ENCODE measurements around the gene WDR75. TPM values are rescaled to one million over a fixed set of nuclear protein-coding genes. Genes with fewer than 3 reads are reported as not detected.
A peak's percentile ranks its signal among the peaks of the same experiment; 100 is the strongest.

WDR75 gene
- total and polyA plus RNA-seq, 9 of the 15 experiments (the other 6 are each of a cell fraction or from before 2014, with no cell fraction given), result 50.9 to 111 (median 76.4) TPM

- ChIA-PET POLR2A (interaction anchor here (0.6 kb wide), 2 partner anchors 88 to 158 kb away, joined by 3 to 5 read pairs; partner anchors contain the start of gene SLC40A1), CTCF (ENCODE audit: low intra/inter-chr PET ratio) (no interaction called here)
- in situ Hi-C loops (cut with MboI) (loop anchor here (25.0 kb wide), 1 partner anchor 570 kb away; the partner anchor contains the start of gene MSTN), intact Hi-C loops (cut with micrococcal nuclease) (no loop called here)
- no peaks in the 10 kb centered on the region for H3K9me3 ChIP-seq (replicated peaks; ENCODE audit: control insufficient read depth, insufficient read depth, low read depth, low read length)
- no peak overlapping the region for H3K4me3 ChIP-seq
- FAIRE-seq (no peak), ATAC-seq (no peak; the same call in 2 of the 3 replicates), DNase-seq (ENCODE audit: extremely low read depth in 1 of 4, low spot score in 3 of 4) (no peak)
- H3K9ac ChIP-seq (ENCODE audit: insufficient read depth in 1 of 2, low read depth in 2 of 2, low read length in 2 of 2), result no peak overlapping the region
- no peaks in the 10 kb centered on the region for H3K9me1 ChIP-seq (ENCODE audit: control insufficient read depth, insufficient read depth, low read length)
- no peaks in the 10 kb centered on the region for H4K20me1 ChIP-seq (replicated peaks; ENCODE audit: control insufficient read depth, insufficient read depth, low read length)
- H3K27ac ChIP-seq (ENCODE audit: extremely low read depth, low read depth, low read length), result no peak overlapping the region
- H3K4me1 ChIP-seq (replicated peaks in 1 of 2; ENCODE audit: control insufficient read depth in 2 of 2, insufficient read depth in 2 of 2, low read length in 2 of 2), result no peaks in the 10 kb centered on the region; a peak in 1 of 5 replicates
- H3K4me2 ChIP-seq (ENCODE audit: insufficient read depth, low read length), result no peak overlapping the region
- no TSS peak for BruUV-seq (replicated peaks)
- WGBS (ENCODE audit: insufficient coverage, low coverage, missing lambda C conversion rate), result 51% methylated on average over 4 of the region's 4 CpGs
- no peaks in the 10 kb centered on the region for H3K27me3 ChIP-seq (ENCODE audit: control insufficient read depth in 2 of 2, insufficient read depth in 2 of 2, low read length in 2 of 2)
- peak overlapping the region; percentile 38 for H2AFZ ChIP-seq (ENCODE audit: low read depth, low read length)
- no peaks in the 10 kb centered on the region for H3K36me3 ChIP-seq (ENCODE audit: control insufficient read depth, insufficient read depth, low read length)
- H3K79me2 ChIP-seq (ENCODE audit: control insufficient read depth, insufficient read depth, low read length), result no peaks in the 10 kb centered on the region
- TF ChIP-seq ZNF253 (CRISPR knock-in tag; conservative IDR thresholded peaks at IDR 0.05), result no peak
- no peak for TF ChIP-seq THRA (IDR thresholded peaks at IDR 0.05)
- TF ChIP-seq ZNF354B (CRISPR knock-in tag; IDR thresholded peaks at IDR 0.05), result no peak
- TF ChIP-seq NFIX (CRISPR knock-in tag; IDR thresholded peaks at IDR 0.05; ENCODE audit: low read depth), result no peak
- TF ChIP-seq BRF2 (IDR thresholded peaks at IDR 0.05; ENCODE audit: borderline replicate concordance, insufficient read depth, insufficient read length), result no peak
- no peak for TF ChIP-seq ZNF24 (IDR thresholded peaks at IDR 0.05)
- TF ChIP-seq ZNF140 (CRISPR knock-in tag; IDR thresholded peaks at IDR 0.05), result no peak
- TF ChIP-seq JUN (IDR thresholded peaks at IDR 0.05; ENCODE audit: borderline replicate concordance, low read depth, low read length), result no peak
- TF ChIP-seq JUN (CRISPR knock-in tag; IDR thresholded peaks at IDR 0.05; ENCODE audit: borderline replicate concordance), result no peak
- no peak for TF ChIP-seq CHD4 (IDR thresholded peaks at IDR 0.05; ENCODE audit: insufficient read depth, insufficient replicate concordance, low read depth, low read length, poor library complexity, severe bottlenecking)
- TF ChIP-seq ZBTB8A (IDR thresholded peaks at IDR 0.05; ENCODE audit: partially characterized antibody), result no peak
These were observed 51.2 kb downstream of the WDR75 start for GRCh38 chr2:189492451-189492850.
